HG03108 (cell line): ENCODE data around the gene SIX1.

ENCODE experiments used
- ATAC-seq: cut with Tn5 transposase; IDR thresholded peaks from one replicate; pipeline ENCODE4 v1.9.1; 2021; ENCODE audit warnings: moderate library complexity; ENCODE audit not compliant: unreplicated experiment

Gene SIX1

DNA sequence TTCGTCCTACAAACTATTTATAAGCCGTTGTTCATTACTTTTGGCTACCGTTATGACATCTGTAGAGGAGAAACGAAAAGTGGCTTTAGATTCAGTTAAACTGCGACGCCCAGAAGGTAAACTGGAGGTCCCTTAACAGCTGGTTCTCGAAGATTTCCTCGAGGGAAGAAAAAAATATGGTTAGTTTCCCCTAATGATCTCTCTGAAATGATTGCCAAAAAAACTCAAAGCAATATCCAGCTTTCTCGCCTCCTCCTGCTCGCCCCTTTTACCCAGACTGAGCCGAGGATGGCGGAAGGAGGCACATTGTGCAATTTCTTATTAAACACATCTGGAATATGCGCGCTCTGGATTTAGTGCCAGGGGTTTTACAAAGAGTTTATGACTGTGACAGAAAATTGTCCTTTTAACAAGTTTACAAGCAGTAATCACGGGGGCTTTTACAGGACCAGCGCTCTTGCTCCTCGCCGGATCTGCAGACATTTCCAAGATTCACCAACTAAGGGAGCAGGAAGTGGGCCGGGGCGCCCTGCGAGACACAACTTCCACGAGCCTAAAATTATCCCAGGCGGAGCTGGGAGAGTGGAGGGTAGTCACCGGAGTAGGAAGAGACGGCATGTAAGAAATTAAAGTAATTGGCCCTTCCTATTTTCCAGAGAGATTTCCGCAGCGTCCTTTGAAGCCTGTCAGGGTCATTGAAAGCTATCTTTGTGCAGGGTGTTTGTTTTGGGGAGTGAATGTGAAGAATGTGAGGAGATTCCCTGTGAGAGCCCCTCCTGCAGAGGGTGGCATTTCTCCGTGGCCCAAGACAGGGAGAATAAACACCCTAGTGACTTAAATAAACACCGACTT is 5.6 kb downstream of the SIX1 start:
- ATAC-seq: no peak

DNA sequence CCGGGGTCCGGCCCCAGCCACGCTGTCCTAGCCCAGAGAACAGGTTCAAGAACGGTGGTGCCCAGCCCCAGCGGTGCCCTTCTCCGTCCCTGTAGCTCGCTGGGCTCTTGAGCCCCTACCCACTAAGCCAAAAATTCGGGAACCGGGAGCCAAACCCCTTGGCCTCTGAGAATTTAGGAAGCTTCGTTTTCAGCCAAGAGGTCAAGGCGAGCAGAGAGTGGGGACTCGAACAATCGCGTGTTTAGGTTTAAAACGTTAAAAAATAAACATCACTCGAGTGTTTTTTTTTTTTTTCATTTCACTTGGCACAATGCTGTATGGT is 6.2 kb downstream of the SIX1 start:
- no peak for ATAC-seq

DNA sequence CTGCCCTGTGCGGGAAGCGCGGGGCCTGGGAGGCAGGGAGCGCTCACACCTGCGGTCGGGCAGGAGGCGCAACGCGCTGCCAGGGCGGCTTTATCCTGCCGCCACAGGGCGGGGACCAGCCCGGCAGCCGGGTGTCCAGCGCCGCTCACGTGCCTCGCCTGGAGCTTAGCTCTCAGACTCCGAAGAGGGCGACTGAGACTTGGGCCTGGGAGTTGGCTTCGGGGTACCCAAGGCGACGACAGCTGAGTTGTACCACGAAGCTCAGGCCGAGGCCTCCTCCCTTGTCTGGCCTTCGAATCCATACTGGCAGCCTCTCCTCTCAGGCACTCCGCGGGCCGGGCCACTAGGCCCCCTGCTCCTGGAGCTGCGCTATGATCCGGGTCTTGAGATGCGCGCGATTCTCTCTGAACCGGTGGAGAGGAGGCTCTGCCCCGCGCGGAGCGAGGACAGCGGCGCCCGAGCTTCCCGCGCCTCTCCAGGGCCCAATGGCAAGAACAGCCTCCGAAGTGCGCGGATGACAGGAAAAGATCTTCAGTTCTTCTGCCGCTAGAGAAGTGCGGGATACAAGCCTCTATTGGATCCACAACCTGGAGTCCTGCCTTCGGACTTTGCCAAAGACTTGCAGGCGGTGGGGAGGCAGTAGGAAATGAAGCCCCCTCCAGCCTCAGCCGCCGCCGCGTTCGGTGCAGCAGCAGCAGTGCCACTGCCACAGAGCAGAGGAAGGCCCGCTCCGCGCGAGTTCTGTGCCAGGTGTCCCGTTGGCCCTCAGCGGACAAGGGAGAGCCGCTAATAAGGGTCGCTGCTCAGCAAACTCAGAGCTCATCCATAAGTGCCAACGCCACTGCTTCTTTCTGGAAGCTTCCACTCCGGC is 6.8 kb downstream of the SIX1 start:
- no peak for ATAC-seq

DNA sequence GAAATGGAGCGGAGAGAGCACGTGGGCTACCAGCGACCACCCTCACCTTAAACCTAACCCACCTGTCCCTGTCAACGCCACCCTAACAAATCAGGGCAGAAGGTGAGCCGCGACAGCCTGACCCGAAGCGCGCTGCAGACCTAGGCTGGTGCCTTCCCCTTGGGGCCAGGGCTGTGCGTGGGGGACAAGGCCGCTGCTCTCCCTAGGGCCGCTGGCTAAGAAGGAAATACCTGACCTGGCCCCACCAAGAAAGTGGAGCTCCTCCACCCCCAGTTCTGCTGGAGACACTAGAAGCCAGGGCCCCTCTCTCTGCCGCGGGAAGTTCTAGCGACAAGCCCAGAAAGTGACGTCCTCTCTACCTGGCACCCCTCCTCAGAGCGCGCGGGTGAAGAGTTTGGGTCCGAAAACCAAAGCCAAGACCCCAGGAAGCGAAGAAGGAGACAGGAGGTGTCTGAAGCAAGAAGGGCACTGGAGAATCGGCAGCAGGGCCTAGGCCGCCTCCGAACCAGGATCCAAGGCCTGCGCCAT is 7.5 kb downstream of the SIX1 start:
- no peak for ATAC-seq

DNA sequence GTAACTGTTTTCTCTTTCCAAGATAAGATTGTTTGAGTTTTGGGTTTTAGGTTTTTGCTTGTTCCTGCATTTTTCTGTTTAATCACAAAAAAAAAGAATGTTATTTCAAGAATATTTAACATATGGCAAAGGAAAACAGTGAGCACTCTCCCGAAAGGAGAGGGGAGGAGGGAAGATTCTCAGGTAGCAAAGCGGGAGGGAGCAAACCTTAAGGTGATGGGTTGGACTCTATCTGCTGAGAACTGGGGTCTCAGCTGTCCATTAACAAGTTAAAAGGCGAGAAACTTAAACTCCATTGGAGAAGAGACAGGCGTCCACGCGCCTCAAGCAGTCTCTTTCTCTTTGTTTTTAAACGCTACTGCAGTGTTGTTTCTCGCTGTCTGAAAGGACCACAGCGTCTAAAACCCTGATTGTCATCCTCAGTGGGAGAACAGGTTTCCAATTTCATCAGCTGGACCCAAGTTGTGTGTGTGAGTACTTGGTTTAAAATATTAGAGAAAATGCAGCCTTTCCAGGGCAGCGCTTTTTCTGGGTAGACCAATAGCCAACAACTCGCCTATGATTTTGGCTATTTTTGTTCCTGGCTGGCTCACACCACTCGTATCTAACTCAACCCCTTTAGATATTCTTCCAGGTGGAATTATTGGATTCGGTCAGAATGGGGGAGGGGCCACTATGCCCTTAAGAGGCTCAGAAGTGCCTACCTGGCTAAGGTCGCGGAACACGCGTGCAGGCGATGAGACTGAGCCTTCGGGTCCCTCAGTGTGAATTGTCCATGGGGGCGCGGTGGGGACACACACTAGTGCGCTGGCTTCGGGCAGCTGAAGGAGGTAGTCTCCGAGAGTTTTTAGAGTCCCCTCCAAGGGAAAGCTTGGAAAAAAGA is 8.2 kb downstream of the SIX1 start:
- no peak for ATAC-seq

DNA sequence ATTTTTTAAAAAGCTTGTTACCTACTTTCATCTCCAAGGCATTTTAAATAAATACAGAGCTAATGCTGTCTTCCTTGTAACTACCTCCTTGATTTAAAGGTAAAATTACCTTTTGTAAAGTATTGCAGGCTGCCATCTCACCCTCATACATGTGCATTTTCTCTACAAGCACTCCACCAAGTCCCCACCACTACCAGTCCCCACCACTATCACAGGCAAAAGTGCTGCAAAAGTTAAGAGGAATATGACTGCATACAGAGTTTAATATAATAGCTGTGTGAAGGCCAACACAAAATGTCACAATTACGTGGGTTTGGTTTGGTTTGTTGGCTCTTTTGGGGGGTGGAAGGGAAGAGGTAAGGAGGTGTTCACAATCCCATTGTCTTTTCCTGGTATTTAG is 9.6 kb downstream of the SIX1 start:
- ATAC-seq: no peak

GRCh38 chr14:60637479-60638315 is 11.6 kb downstream of the SIX1 start:
- no peak for ATAC-seq

DNA sequence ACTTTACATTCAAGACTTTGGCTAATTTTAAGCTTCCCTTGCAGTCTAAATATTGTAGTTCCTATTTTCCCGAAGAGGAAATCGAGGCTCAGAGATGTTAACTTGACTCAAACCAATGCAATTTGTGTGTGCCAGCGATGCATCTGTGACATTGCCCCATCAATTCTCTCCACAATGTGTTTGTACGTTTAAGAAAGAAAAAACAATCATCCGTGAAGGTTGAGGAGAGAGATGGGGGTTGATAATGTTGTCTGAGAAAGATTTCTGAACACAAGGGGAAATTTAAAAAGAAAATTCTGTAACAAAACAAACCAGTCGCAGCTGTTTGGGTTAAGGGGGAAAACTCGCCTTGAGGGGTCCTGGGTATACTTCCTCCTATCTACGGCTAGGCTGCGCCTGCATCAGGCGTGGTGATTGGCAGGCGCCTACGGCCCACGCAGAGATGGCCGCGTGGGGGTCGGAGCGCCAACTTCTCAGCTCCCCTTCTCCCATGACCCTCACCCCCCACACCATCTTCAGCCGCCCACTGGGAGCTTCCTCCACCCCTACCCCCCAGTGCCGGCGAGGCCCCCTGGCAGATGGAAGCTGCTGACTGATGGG is 12.3 kb downstream of the SIX1 start:
- no peak for ATAC-seq

DNA sequence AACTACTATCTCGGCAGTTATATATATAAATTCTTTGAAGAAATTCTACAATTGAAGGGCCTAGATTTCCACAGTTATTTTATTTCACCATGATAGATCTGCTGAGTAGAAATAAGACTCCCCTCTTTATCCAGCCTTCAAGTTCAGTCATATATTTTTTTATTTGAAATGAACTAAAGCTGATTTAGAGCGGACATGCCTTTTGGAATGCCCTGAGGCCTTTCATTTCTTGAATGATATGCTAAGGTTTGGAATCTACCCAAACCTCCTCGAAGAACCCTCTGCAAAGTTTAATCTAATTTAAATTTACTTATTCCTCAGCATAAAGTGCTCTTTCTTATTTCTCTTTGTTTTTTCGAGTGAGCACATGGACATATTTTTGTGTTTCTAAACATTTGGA is 15.1 kb downstream of the SIX1 start:
- no peak for ATAC-seq

DNA sequence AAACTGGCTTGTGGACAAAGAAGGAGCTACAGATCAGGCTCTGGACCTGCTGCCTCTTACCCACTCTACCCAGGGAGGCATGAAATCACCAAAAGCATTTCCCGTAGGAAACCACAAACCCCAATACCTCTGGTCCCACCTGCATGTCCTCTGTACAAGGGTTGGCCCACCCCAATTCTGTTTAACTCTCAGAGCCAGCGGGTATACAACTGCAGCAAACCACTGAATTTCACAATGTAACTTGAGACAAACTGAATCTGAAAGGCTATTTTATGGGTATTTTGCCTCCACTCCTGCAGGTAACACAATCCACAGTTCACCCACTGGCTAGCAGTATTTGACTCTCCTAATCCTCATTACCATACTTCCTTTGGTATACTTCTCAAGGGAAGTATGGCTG is 16.5 kb downstream of the SIX1 start:
- ATAC-seq: peak; percentile 78

- peak; percentile 80 for ATAC-seq
Observed at GRCh38 chr14:60632257-60632656, 17.0 kb downstream of the SIX1 start.

DNA sequence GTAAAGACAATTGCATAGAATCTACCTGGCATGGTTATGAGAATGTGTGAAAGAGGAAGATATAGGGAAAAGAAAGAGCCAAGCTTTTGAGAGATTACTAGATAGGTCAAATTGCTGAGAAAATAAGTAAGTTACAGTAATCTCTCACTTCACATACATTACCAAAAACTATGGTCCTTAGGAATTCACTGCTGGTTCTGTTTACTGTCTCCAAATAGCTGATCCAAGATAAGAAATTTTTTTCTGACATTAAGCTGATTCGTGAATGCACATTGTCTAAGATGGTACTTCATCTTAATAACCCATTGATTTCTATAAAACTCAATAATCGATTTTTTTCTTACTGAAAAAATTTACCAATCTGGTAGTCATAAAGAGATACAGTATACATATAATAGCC is 17.4 kb downstream of the SIX1 start:
- no peak for ATAC-seq

GRCh38 chr14:60630129-60630528 is 19.1 kb downstream of the SIX1 start:
- ATAC-seq: no peak

DNA sequence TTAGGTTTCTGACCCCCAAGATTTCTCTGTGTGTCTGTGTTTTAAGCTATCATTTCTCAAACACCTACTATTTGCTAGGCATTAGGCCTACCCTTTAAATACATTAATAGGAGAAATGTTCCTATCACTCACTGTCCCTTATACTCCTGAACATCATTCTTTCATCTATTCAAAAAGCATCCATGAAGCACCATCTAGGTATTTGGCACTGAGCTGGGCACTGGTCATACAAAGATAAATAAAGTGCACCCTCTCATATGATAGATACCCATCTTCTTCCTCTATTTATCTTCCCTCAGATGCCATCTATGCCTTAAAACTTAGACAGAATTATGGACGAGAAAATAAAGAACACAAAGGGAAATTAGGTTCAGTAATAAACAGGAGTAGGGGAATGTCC is 20.4 kb downstream of the SIX1 start:
- no peak for ATAC-seq

DNA sequence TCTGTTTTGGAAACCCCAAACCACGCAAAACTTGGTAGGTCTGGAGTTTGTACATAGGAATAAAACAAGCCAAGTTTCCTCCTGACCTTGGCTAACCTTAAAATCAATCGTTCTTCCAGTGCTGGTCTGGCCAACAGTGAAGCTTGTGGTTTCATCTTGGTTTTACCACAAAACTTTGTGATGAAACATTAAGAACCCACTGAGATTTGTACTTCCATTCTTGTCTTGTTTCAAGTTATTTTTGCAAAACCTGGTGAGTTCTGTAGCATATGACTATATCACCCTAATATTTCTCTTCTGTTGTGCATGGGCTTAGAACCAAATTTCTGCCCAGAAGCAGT is 26.4 kb downstream of the SIX1 start:
- no peak for ATAC-seq

- no peak for ATAC-seq
Observed at GRCh38 chr14:60622210-60622916, 26.9 kb downstream of the SIX1 start.

GRCh38 chr14:60621386-60621785 is 27.9 kb downstream of the SIX1 start:
- ATAC-seq: no peak

DNA sequence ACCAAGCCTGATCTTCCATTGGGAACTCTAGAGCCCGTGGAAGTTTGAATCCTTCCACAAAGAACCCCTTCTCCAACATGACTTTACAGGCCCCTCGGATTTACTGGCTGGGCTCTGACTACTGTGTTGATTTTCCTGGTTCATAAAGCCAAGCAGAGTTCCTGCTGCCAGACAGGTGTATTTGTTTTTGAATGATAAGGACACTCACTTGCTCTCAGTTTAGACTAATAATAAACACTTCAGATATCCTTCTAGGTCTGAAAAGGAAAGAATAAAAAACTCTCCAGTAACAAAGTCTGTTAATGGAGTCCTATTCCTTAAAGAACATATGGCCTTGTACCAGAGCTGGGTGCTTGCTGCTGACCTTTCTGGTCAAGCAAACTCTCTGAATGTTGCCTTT is 31.0 kb downstream of the SIX1 start:
- no peak for ATAC-seq

GRCh38 chr14:60616461-60616959 is 32.8 kb downstream of the SIX1 start:
- ATAC-seq: no peak
